Karpas-422 (cell line): ENCODE results near the gene MST1R. TPM values are rescaled to one million over a fixed set of nuclear protein-coding genes. Genes with fewer than 3 reads are reported as not detected.

Source experiments
- DNase-seq: peaks from one replicate; pipeline ENCODE4 v3.0.0-alpha.2; 2015
- H2AFZ ChIP-seq: fragments of 200-600 bp; sonication (generic); 2 replicates; pipeline ENCODE4 v1.6.1; 2014; ENCODE audit warnings: antibody characterized with exemption, low read length, mixed read lengths
- H3K27ac ChIP-seq: fragments of 200-600 bp; sonication (generic); 2 replicates; pipeline ENCODE4 v1.5.1; 2014; ENCODE audit warnings: mild to moderate bottlenecking, low read length, moderate library complexity
- H3K27me3 ChIP-seq: fragments of 200-600 bp; sonication (generic); 2 replicates; pipeline ENCODE4 v1.6.1; 2014; ENCODE audit warnings: low read length, mixed read lengths
- H3K36me3 ChIP-seq: fragments of 200-600 bp; sonication (generic); 2 replicates; pipeline ENCODE4 v1.6.1; 2014; ENCODE audit warnings: low read length, mixed read lengths; ENCODE audit not compliant: insufficient read depth
- H3K4me1 ChIP-seq: fragments of 200-600 bp; sonication (generic); 2 replicates; pipeline ENCODE4 v1.6.1; 2014; ENCODE audit warnings: mild to moderate bottlenecking, low read length, mixed read lengths
- H3K4me2 ChIP-seq: fragments of 200-600 bp; sonication (generic); 2 replicates; pipeline ENCODE4 v1.6.1; 2014; ENCODE audit warnings: low read length, low read depth, mild to moderate bottlenecking; ENCODE audit not compliant: poor library complexity, severe bottlenecking
- H3K4me3 ChIP-seq: fragments of 200-600 bp; sonication (generic); 2 replicates; pipeline ENCODE4 v1.5.1; 2014; ENCODE audit warnings: mild to moderate bottlenecking, antibody characterized with exemption, low read length, mixed read lengths
- H3K79me2 ChIP-seq: fragments of 200-600 bp; sonication (generic); 2 replicates; pipeline ENCODE4 v1.6.1; 2014; ENCODE audit warnings: mild to moderate bottlenecking, low read length, mixed read lengths
- H3K9ac ChIP-seq: fragments of 200-600 bp; sonication (generic); 2 replicates; pipeline ENCODE4 v1.6.0; 2014; ENCODE audit warnings: low read length
- H3K9me2 ChIP-seq: fragments of 200-600 bp; sonication (generic), shearing (Covaris generic); replicated peaks from 2 replicates; pipeline ENCODE4 v1.6.0; 2014; ENCODE audit warnings: mild to moderate bottlenecking, low read length, moderate library complexity; ENCODE audit not compliant: insufficient read depth
- H3K9me3 ChIP-seq: fragments of 300-700, 200-600 bp; sonication (generic); 2 replicates; pipeline ENCODE4 v1.6.1; 2014; ENCODE audit warnings: low read length, mixed read lengths
- H4K20me1 ChIP-seq: fragments of 200-600 bp; sonication (generic); 2 replicates; pipeline ENCODE4 v1.6.1; 2014; ENCODE audit warnings: mild to moderate bottlenecking, antibody characterized with exemption, low read length, low read depth; ENCODE audit not compliant: insufficient read depth
- total RNA-seq: library from RNA; depleted of rRNA; stranded (reverse); fragments of >200 nt; shearing (Covaris generic); gene quantifications from 2 replicates; pipeline ENCODE4 v1.2.3, GENCODE V29; 2014; ENCODE audit warnings: low replicate concordance

The MST1R gene
- total RNA-seq, 1 experiment from 2014 or later: not detected

- Histone ChIP-seq H3K9me2 (no peaks in the 10 kb centered on the region), H3K4me3 (no peak overlapping the region), H4K20me1 (no peaks in the 10 kb centered on the region), H2AFZ (no peak overlapping the region), H3K4me1 (peaks cover 25% of the 10 kb centered on the region), H3K79me2 (no peaks in the 10 kb centered on the region), H3K9me3 (no peaks in the 10 kb centered on the region), H3K9ac (no peak overlapping the region), H3K27me3 (no peaks in the 10 kb centered on the region), H3K27ac (no peak overlapping the region), H3K36me3 (no peaks in the 10 kb centered on the region), H3K4me2 (no peak overlapping the region)
- no peak for DNase-seq
These were observed 26.0 kb downstream of the MST1R start for GRCh38 chr3:49877716-49878115.

- H3K9ac ChIP-seq: no peak overlapping the region
- peaks cover 19% of the 10 kb centered on the region for H3K4me1 ChIP-seq
- no peak for DNase-seq
- no peak overlapping the region for H3K27ac ChIP-seq
- no peak overlapping the region for H3K4me2 ChIP-seq
- no peak overlapping the region for H3K4me3 ChIP-seq
- no peak overlapping the region for H2AFZ ChIP-seq
- no peaks in the 10 kb centered on the region for H3K9me3 ChIP-seq
- no peaks in the 10 kb centered on the region for H3K36me3 ChIP-seq
- H3K79me2 ChIP-seq: no peaks in the 10 kb centered on the region
- no peaks in the 10 kb centered on the region for H4K20me1 ChIP-seq
- no peaks in the 10 kb centered on the region; the same call in 1 of the 2 replicates for H3K27me3 ChIP-seq
- H3K9me2 ChIP-seq: no peaks in the 10 kb centered on the region
These were observed 27.1 kb downstream of the MST1R start for GRCh38 chr3:49876567-49876966.

- Histone ChIP-seq H3K4me3 (no peak overlapping the region), H3K27me3 (no peaks in the 10 kb centered on the region; the same call in 1 of the 2 replicates), H3K4me2 (no peak overlapping the region), H3K9me2 (no peaks in the 10 kb centered on the region), H3K79me2 (no peaks in the 10 kb centered on the region), H3K4me1 (peaks cover 25% of the 10 kb centered on the region), H3K27ac (no peak overlapping the region), H3K36me3 (no peaks in the 10 kb centered on the region), H3K9ac (no peak overlapping the region), H4K20me1 (no peaks in the 10 kb centered on the region; the same call in 1 of the 2 replicates), H3K9me3 (no peaks in the 10 kb centered on the region), H2AFZ (no peak overlapping the region)
- DNase-seq: no peak
These were observed 30.1 kb downstream of the MST1R start for GRCh38 chr3:49873623-49874022.

DNA sequence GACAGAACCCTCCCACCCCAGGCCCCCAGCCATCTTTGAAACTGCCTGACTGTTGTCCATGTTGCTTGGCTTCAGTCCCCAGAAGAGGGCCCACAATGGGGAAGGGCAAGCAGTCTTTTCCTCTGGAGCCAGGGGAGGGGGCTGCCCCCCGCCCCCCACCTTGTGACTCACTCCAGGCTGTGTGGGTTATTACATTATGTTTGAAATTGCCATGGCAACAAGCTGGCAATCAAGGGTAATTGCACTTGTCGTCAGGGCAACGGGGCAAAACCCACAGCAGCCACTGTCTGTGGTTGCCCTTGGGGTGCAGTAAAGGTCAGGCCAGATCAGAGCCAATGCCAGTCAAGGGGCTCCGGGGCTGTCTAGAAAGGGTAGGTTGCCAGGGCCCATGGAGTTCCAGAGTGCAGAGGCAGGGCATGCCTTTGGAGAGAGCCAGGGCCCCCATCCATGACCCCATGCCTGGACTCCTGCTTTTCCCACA, 30.8 kb downstream of the MST1R start:
- H3K9ac ChIP-seq: no peak overlapping the region
- H3K4me1 ChIP-seq: peaks cover 33% of the 10 kb centered on the region
- peak; percentile 65 for DNase-seq
- H3K79me2 ChIP-seq: no peaks in the 10 kb centered on the region
- H3K36me3 ChIP-seq: no peaks in the 10 kb centered on the region
- H3K9me2 ChIP-seq: no peaks in the 10 kb centered on the region
- H3K27ac ChIP-seq: no peak overlapping the region
- no peaks in the 10 kb centered on the region; the same call in 1 of the 2 replicates for H3K27me3 ChIP-seq
- no peak overlapping the region for H2AFZ ChIP-seq
- H3K9me3 ChIP-seq: no peaks in the 10 kb centered on the region
- no peak overlapping the region for H3K4me2 ChIP-seq
- no peak overlapping the region for H3K4me3 ChIP-seq
- H4K20me1 ChIP-seq: no peaks in the 10 kb centered on the region; the same call in 1 of the 2 replicates

- no peak for DNase-seq
- no peaks in the 10 kb centered on the region for H3K9me2 ChIP-seq
- no peaks in the 10 kb centered on the region for H3K36me3 ChIP-seq
- H4K20me1 ChIP-seq: no peaks in the 10 kb centered on the region; the same call in 1 of the 2 replicates
- H3K79me2 ChIP-seq: no peaks in the 10 kb centered on the region
- no peak overlapping the region for H3K9ac ChIP-seq
- H3K4me2 ChIP-seq: no peak overlapping the region
- no peak overlapping the region for H2AFZ ChIP-seq
- peaks cover 45% of the 10 kb centered on the region for H3K4me1 ChIP-seq
- H3K27ac ChIP-seq: no peak overlapping the region
- no peaks in the 10 kb centered on the region; the same call in 1 of the 2 replicates for H3K27me3 ChIP-seq
- H3K9me3 ChIP-seq: no peaks in the 10 kb centered on the region
- no peak overlapping the region for H3K4me3 ChIP-seq
These were observed 32.0 kb downstream of the MST1R start for GRCh38 chr3:49871531-49872153.

GRCh38 chr3:49869525-49870126, 34.0 kb downstream of the MST1R start, which contains the start of gene CAMKV:
CAMKV (minus strand) TSS chr3:49869906; CDS start chr3:49862388, 7,518 bp downstream.
- Histone ChIP-seq H3K9me2 (no peaks in the 10 kb centered on the region), H3K36me3 (no peaks in the 10 kb centered on the region), H3K4me1 (peaks cover 65% of the 10 kb centered on the region), H3K4me3 (peak within 1 kb of the TSS; percentile 67), H3K4me2 (peak within 1 kb of the TSS; percentile 79), H3K9me3 (no peaks in the 10 kb centered on the region), H3K27me3 (no peaks in the 10 kb centered on the region; the same call in 1 of the 2 replicates), H4K20me1 (peaks cover 8% of the 10 kb centered on the region; the same call in 1 of the 2 replicates), H3K79me2 (no peaks in the 10 kb centered on the region), H3K9ac (peak within 1 kb of the TSS; percentile 63), H3K27ac (no peak within 1 kb of the TSS; the same call in 1 of the 2 replicates), H2AFZ (peak within 1 kb of the TSS; percentile 53; the same call in 1 of the 2 replicates)
- DNase-seq: peak; percentile 78

GRCh38 chr3:49868862-49869466, 34.7 kb downstream of the MST1R start:
- H3K27ac ChIP-seq: peak overlapping the region; percentile 3; the same call in 1 of the 2 replicates
- H3K9me3 ChIP-seq: no peaks in the 10 kb centered on the region
- peaks cover 8% of the 10 kb centered on the region; the same call in 1 of the 2 replicates for H4K20me1 ChIP-seq
- H3K4me2 ChIP-seq: peak overlapping the region; percentile 79
- no peaks in the 10 kb centered on the region for H3K36me3 ChIP-seq
- H2AFZ ChIP-seq: peak overlapping the region; percentile 53; the same call in 1 of the 2 replicates
- DNase-seq: peak; percentile 72
- peak overlapping the region; percentile 67 for H3K4me3 ChIP-seq
- no peaks in the 10 kb centered on the region for H3K9me2 ChIP-seq
- H3K27me3 ChIP-seq: no peaks in the 10 kb centered on the region; the same call in 1 of the 2 replicates
- no peaks in the 10 kb centered on the region for H3K79me2 ChIP-seq
- peaks cover 68% of the 10 kb centered on the region for H3K4me1 ChIP-seq
- H3K9ac ChIP-seq: peak overlapping the region; percentile 63

DNA sequence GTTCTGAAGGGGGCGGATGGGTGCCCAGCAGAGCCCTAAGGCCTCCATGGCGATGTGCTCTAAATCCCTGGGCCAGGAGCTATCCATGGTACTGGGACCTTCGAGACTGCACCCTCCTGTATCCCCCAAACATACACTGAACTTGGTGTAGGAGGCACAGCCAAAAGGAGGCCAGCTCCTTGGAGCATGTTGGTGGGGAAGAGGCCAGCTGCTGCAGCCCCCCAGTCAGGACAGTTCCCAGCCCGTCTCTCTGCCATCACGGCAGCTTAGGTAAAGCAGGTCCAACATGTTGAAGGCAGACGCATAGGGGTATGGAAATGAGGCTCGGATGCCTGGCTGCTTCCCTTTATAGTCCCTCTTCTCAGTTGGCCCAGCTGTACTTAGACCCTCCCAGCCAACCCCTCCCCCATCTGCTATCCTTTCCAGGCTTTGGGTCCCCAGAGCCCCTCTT, 35.8 kb downstream of the MST1R start:
- Histone ChIP-seq H3K4me3 (peak overlapping the region; percentile 67; the same call in 1 of the 2 replicates), H3K4me1 (peaks cover 64% of the 10 kb centered on the region), H3K9me2 (no peaks in the 10 kb centered on the region), H2AFZ (no peak overlapping the region), H3K9ac (peak overlapping the region; percentile 63; the same call in 1 of the 2 replicates), H3K36me3 (no peaks in the 10 kb centered on the region), H4K20me1 (peaks cover 8% of the 10 kb centered on the region; the same call in 1 of the 2 replicates), H3K27ac (no peak overlapping the region), H3K27me3 (no peaks in the 10 kb centered on the region; the same call in 1 of the 2 replicates), H3K79me2 (no peaks in the 10 kb centered on the region), H3K4me2 (peak overlapping the region; percentile 79), H3K9me3 (no peaks in the 10 kb centered on the region)
- peak; percentile 78 for DNase-seq
